B cell (primary cell): ENCODE measurements around the gene GRIP2. TPM values are rescaled to one million over a fixed set of nuclear protein-coding genes. Genes with fewer than 3 reads are reported as not detected.

Experiments used
- ATAC-seq: fragments of 200-7000 bp; cut with Tn5 transposase; one replicate; pipeline ENCODE4 v1.10.0; 2021; ENCODE audit warnings: low read depth, mild to moderate bottlenecking, moderate number of reproducible peaks, moderate library complexity
- CTCF ChIA-PET: fragments of 350-600 bp; sonication (Branson Sonifier 250); formaldehyde crosslinking; loops from one replicate; lab custom pipeline; 2021; ENCODE audit warnings: antibody characterized with exemption, inconsistent platforms; lab: Charles Lee
- POLR2A ChIA-PET: fragments of 350-600 bp; sonication (Branson Sonifier 250); formaldehyde crosslinking; loops from one replicate; lab custom pipeline; 2021; ENCODE audit warnings: antibody characterized with exemption; lab: Charles Lee
- DNase-seq: peaks from one replicate; pipeline ENCODE4 v3.0.0; 2013
- H2AFZ ChIP-seq: 2 replicates; pipeline ENCODE4 v1.6.1; 2012; ENCODE audit warnings: mild to moderate bottlenecking, low read depth, low read length; ENCODE audit not compliant: insufficient read depth, poor library complexity, severe bottlenecking
- H3K27ac ChIP-seq, 2 donors: 1 replicate in 1 of 2; 2 replicates in 1 of 2; pipeline ENCODE4 v1.5.1; 2012 to 2013; ENCODE audit warnings: low read length in 2 of 2, mild to moderate bottlenecking in 2 of 2, moderate library complexity in 1 of 2
- H3K27me3 ChIP-seq, 4 experiments: fragments of 200-600 bp in 1 of 4; sonication (generic) in 1 of 4; replicated peaks in 1 of 4; 1 replicate in 2 of 4; 2 replicates in 2 of 4; pipeline versions ENCODE4 v1.6.1 to v1.7.0; 2013 to 2016; ENCODE audit warnings: low read length in 3 of 4, mild to moderate bottlenecking in 2 of 4, mixed read lengths in 1 of 4, moderate library complexity in 1 of 4; ENCODE audit not compliant: insufficient read depth in 4 of 4, control insufficient read depth in 3 of 4; ENCODE audit errors: control extremely low read depth in 1 of 4
- H3K36me3 ChIP-seq, 2 experiments: replicated peaks in 1 of 2; 1 replicate in 1 of 2; 2 replicates in 1 of 2; pipeline versions ENCODE4 v1.6.1 to v1.7.1; 2013; ENCODE audit warnings: low read length in 1 of 2; ENCODE audit not compliant: insufficient read depth in 2 of 2, control insufficient read depth in 1 of 2; ENCODE audit errors: control extremely low read depth in 1 of 2, extremely low read depth in 1 of 2
- H3K4me1 ChIP-seq, 2 donors: fragments of 200-600 bp in 1 of 2; sonication (generic) in 1 of 2; 1 replicate in 1 of 2; 2 replicates in 1 of 2; pipeline versions ENCODE4 v1.5.1 to v1.6.1; 2013 to 2017; ENCODE audit warnings: low read length in 2 of 2; ENCODE audit not compliant: control insufficient read depth in 2 of 2, insufficient read depth in 2 of 2
- H3K4me2 ChIP-seq: replicated peaks from 2 replicates; pipeline ENCODE3; 2012; ENCODE audit warnings: mild to moderate bottlenecking, low read depth, low read length; ENCODE audit not compliant: poor library complexity, severe bottlenecking
- H3K4me3 ChIP-seq, 5 experiments: fragments of 200-600 bp in 1 of 5; sonication (generic) in 1 of 5; 1 replicate in 3 of 5; 2 replicates in 2 of 5; pipeline versions ENCODE4 v1.5.1 to v1.7.0; 2011 to 2016; ENCODE audit warnings: low read length in 4 of 5, mild to moderate bottlenecking in 4 of 5, low read depth in 2 of 5, control low read depth in 1 of 5, moderate library complexity in 1 of 5; ENCODE audit not compliant: insufficient read depth in 1 of 5; ENCODE audit errors: control extremely low read depth in 1 of 5, extremely low read depth in 1 of 5
- H3K79me2 ChIP-seq: fragments of 200-600 bp; sonication (generic); one replicate; pipeline ENCODE4 v1.6.0; 2016; ENCODE audit warnings: low read length; ENCODE audit not compliant: control insufficient read depth, insufficient read depth
- H3K9ac ChIP-seq: fragments of 200-600 bp; sonication (generic); 2 replicates; pipeline ENCODE4 v1.6.1; 2017; ENCODE audit warnings: mild to moderate bottlenecking, low read length, moderate library complexity
- H3K9me3 ChIP-seq, 3 donors: one replicate each; pipeline versions ENCODE4 v1.6.1 to v1.7.1; 2013; ENCODE audit warnings: low read length in 2 of 3; ENCODE audit not compliant: control insufficient read depth in 2 of 3, insufficient read depth in 1 of 3; ENCODE audit errors: control extremely low read depth in 1 of 3
- H4K20me1 ChIP-seq: 2 replicates; pipeline ENCODE4 v1.6.0; 2012; ENCODE audit warnings: mild to moderate bottlenecking, low read length; ENCODE audit not compliant: insufficient read depth, control insufficient read depth, poor library complexity, severe bottlenecking
- H3K27ac Mint-ChIP-seq: one replicate; pipeline ENCODE4 v1.8.0; 2021; ENCODE audit warnings: mixed read lengths
- H3K27me3 Mint-ChIP-seq: one replicate; pipeline ENCODE4 v1.8.0; 2021; ENCODE audit warnings: mixed read lengths
- H3K4me1 Mint-ChIP-seq: one replicate; pipeline ENCODE4 v1.8.0; 2021; ENCODE audit warnings: mixed read lengths
- H3K4me3 Mint-ChIP-seq: one replicate; pipeline ENCODE4 v1.8.0; 2021; ENCODE audit warnings: mixed read lengths
- H3K9me3 Mint-ChIP-seq: one replicate; pipeline ENCODE4 v1.8.0; 2022; ENCODE audit warnings: mixed read lengths; ENCODE audit not compliant: insufficient read depth
- EZH2 ChIP-seq: IDR thresholded peaks from 2 replicates; pipeline ENCODE4 v1.6.1; 2012; ENCODE audit warnings: borderline replicate concordance, low read depth, mild to moderate bottlenecking, moderate library complexity, low read length; ENCODE audit not compliant: insufficient read depth, poor library complexity, severe bottlenecking
- WGBS: methylation state at CpG from one replicate; pipeline ENCODE4 v1.1.5; 2013; ENCODE audit warnings: missing lambda C conversion rate; ENCODE audit not compliant: insufficient coverage; 5-methylcytosine and 5-hydroxymethylcytosine counted together
- intact Hi-C: fragments of 100-400 bp; cut with micrococcal nuclease; formaldehyde crosslinking; loops from one replicate; pipeline ENCODE4 v1.10.0; 2022
- polyA plus RNA-seq: library from polyadenylated mRNA; depleted of rRNA; stranded (reverse); fragments of >200 nt; gene quantifications from 2 replicates; pipeline ENCODE4 v1.2.3, GENCODE V29; 2012
- total RNA-seq, 2 donors: library from RNA; stranded (reverse); fragments of 120-200 nt in 1 of 2; gene quantifications; 1 replicate in 1 of 2; 2 replicates in 1 of 2; pipeline versions ENCODE4 v1.2.3 to v1.2.4, GENCODE V29; 2013 to 2022
- TF ChIP-seq, protein P1 (sequence below): fragments of 200-600 bp; IDR thresholded peaks from one replicate; pipeline ENCODE4 v1.8.0; 2022; ENCODE audit warnings: antibody characterized with exemption, mild to moderate bottlenecking

GRIP2 gene
- total and polyA plus RNA-seq, 2 donors (not counting 1 experiment from before 2014, with no cell fraction given), result not detected

GRCh38 chr3:14525685-14526631 lies 14.2 kb downstream of the GRIP2 start:
- Mint-ChIP-seq H3K9me3 (peaks cover 3% of the 10 kb centered on the region), H3K4me1 (no peaks in the 10 kb centered on the region), H3K4me3 (no peak overlapping the region), H3K27me3 (peaks cover 18% of the 10 kb centered on the region), H3K27ac (no peak overlapping the region)
- H3K79me2 ChIP-seq, result no peaks in the 10 kb centered on the region
- H3K36me3 ChIP-seq, result no peaks in the 10 kb centered on the region
- intact Hi-C loops, result no loop called here
- peaks cover 0 to 6% (median 2%) of the 10 kb centered on the region in 4 experiments for H3K27me3 ChIP-seq
- CTCF ChIA-PET, result no interaction called here
- H3K4me2 ChIP-seq, result no peak overlapping the region
- H4K20me1 ChIP-seq, result no peaks in the 10 kb centered on the region
- H3K4me3 ChIP-seq, result no peak overlapping the region
- H3K4me1 ChIP-seq, result no peaks in the 10 kb centered on the region
- no peak overlapping the region for H3K27ac ChIP-seq
- no peak overlapping the region for H2AFZ ChIP-seq
- no peak for DNase-seq
- ATAC-seq, result no peak
- POLR2A ChIA-PET, result no interaction called here
- no peaks in the 10 kb centered on the region for H3K9me3 ChIP-seq
- TF ChIP-seq EZH2, result no peak
- TF ChIP-seq, protein P1, sequence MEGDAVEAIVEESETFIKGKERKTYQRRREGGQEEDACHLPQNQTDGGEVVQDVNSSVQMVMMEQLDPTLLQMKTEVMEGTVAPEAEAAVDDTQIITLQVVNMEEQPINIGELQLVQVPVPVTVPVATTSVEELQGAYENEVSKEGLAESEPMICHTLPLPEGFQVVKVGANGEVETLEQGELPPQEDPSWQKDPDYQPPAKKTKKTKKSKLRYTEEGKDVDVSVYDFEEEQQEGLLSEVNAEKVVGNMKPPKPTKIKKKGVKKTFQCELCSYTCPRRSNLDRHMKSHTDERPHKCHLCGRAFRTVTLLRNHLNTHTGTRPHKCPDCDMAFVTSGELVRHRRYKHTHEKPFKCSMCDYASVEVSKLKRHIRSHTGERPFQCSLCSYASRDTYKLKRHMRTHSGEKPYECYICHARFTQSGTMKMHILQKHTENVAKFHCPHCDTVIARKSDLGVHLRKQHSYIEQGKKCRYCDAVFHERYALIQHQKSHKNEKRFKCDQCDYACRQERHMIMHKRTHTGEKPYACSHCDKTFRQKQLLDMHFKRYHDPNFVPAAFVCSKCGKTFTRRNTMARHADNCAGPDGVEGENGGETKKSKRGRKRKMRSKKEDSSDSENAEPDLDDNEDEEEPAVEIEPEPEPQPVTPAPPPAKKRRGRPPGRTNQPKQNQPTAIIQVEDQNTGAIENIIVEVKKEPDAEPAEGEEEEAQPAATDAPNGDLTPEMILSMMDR, result no peak
- H3K9ac ChIP-seq, result no peak overlapping the region
- 77% methylated on average over 12 of the region's 17 CpGs for WGBS
